Cardiac muscle cell (in vitro differentiated cells and primary cell): Measurements from ENCODE around the gene TMUB2. TPM values are rescaled to one million over a fixed set of nuclear protein-coding genes. Genes with fewer than 3 reads are reported as not detected.

Experiments used
- DNase-seq, 2 donors: peaks; one replicate each; pipeline versions ENCODE4 v3.0.0 to v3.0.0-alpha.2; 2010 to 2017; ENCODE audit warnings: low read depth in 1 of 2, low spot score in 1 of 2
- H3K27ac ChIP-seq: fragments of 200-600 bp; sonication (generic); 2 replicates; pipeline ENCODE4 v1.5.1; 2016
- H3K27me3 ChIP-seq: fragments of 200-600 bp; sonication (generic); 2 replicates; pipeline ENCODE4 v1.6.0; 2016; ENCODE audit warnings: control low read depth
- H3K36me3 ChIP-seq: fragments of 200-600 bp; sonication (generic); 2 replicates; pipeline ENCODE4 v1.5.1; 2016; ENCODE audit warnings: control low read depth
- H3K4me1 ChIP-seq: fragments of 200-600 bp; sonication (generic); 2 replicates; pipeline ENCODE4 v1.8.1; 2017; ENCODE audit warnings: low read depth, mild to moderate bottlenecking, mixed run types
- H3K4me3 ChIP-seq: fragments of 200-600 bp; sonication (generic); 2 replicates; pipeline ENCODE4 v1.5.1; 2016; ENCODE audit warnings: mild to moderate bottlenecking
- H3K9me3 ChIP-seq: fragments of 200-600 bp; sonication (generic); 2 replicates; pipeline ENCODE4 v1.5.1; 2017; ENCODE audit warnings: low read depth, mild to moderate bottlenecking, control low read depth
- CTCF ChIP-seq: IDR thresholded peaks from 2 replicates; pipeline ENCODE4 v1.5.1; 2012; ENCODE audit warnings: low read depth, mild to moderate bottlenecking, low read length
- polyA plus RNA-seq: library from polyadenylated mRNA; unstranded; fragments of >200 nt; fragmentation: Nextera tagmentation; extraction: Ambion mirVana; gene quantifications from 2 replicates; pipeline ENCODE4 v1.2.1, GENCODE V29; 2016
- total RNA-seq: library from RNA; depleted of rRNA; stranded (reverse); fragments of >200 nt; gene quantifications from 2 replicates; pipeline ENCODE4 v1.2.3, GENCODE V29; 2016

Gene TMUB2
- total and polyA plus RNA-seq, 2 experiments from 2014 or later = 40.5 to 43.9 TPM

- H3K4me3 ChIP-seq = no peak overlapping the region
- H3K9me3 ChIP-seq = no peaks in the 10 kb centered on the region
- TF ChIP-seq CTCF = no peak
- peaks cover 5% of the 10 kb centered on the region for H3K4me1 ChIP-seq
- no peaks in the 10 kb centered on the region for H3K27me3 ChIP-seq
- H3K36me3 ChIP-seq = peaks cover 27% of the 10 kb centered on the region
- no peak for DNase-seq
- peak overlapping the region; percentile 34 for H3K27ac ChIP-seq
Observed at GRCh38 chr17:44191369-44191768, 4.6 kb downstream of the TMUB2 start.

- Histone ChIP-seq H3K36me3 (peaks cover 27% of the 10 kb centered on the region), H3K4me3 (no peak overlapping the region)
Observed at GRCh38 chr17:44191941-44192496, 5.2 kb downstream of the TMUB2 start.

GRCh38 chr17:44192750-44193149 lies 6.0 kb downstream of the TMUB2 start:
- TF ChIP-seq CTCF = no peak
- no peak for DNase-seq
- Histone ChIP-seq H3K9me3 (no peaks in the 10 kb centered on the region), H3K4me3 (no peak overlapping the region), H3K36me3 (peaks cover 27% of the 10 kb centered on the region), H3K27me3 (no peaks in the 10 kb centered on the region), H3K4me1 (peaks cover 6% of the 10 kb centered on the region), H3K27ac (peak overlapping the region; percentile 49)

More at GRCh38 chr17:44191941-44192496, 5.2 kb downstream of the TMUB2 start:
- Histone ChIP-seq H3K27ac (peak overlapping the region; percentile 49), H3K4me1 (peaks cover 5% of the 10 kb centered on the region), H3K27me3 (no peaks in the 10 kb centered on the region), H3K9me3 (no peaks in the 10 kb centered on the region)
- DNase-seq = no peak
- TF ChIP-seq CTCF = no peak

GRCh38 chr17:44193326-44194084 lies 6.7 kb downstream of the TMUB2 start:
- Histone ChIP-seq H3K36me3 (peaks cover 27% of the 10 kb centered on the region), H3K9me3 (no peaks in the 10 kb centered on the region), H3K4me3 (no peak overlapping the region), H3K4me1 (peaks cover 6% of the 10 kb centered on the region), H3K27me3 (no peaks in the 10 kb centered on the region), H3K27ac (peak overlapping the region; percentile 49)
- DNase-seq = no peak
- no peak for TF ChIP-seq CTCF

- no peak for DNase-seq
- Histone ChIP-seq H3K27ac (no peak overlapping the region), H3K9me3 (no peaks in the 10 kb centered on the region), H3K4me3 (no peak overlapping the region), H3K27me3 (no peaks in the 10 kb centered on the region), H3K36me3 (peaks cover 27% of the 10 kb centered on the region), H3K4me1 (peaks cover 6% of the 10 kb centered on the region)
- TF ChIP-seq CTCF = no peak
Observed at GRCh38 chr17:44197107-44197506, 10.3 kb downstream of the TMUB2 start.
